A204.1 (cell line): ENCODE measurements around the gene GATC.
"Not testable (repeated sequence)": the region's sequence is repeated elsewhere in the genome, so short reads cannot be mapped to it uniquely, and the experiment has no call there.

Experiments
- FAIRE-seq: peaks from 2 replicates; lab custom pipeline; 2012; peaks lifted over from hg19 to GRCh38; lab: Jason Lieb, UNC

GATC gene

GRCh38 chr12:120437735-120438494 lies 8.3 kb upstream of the GATC start, which contains the start of gene COX6A1:
COX6A1 (plus strand) TSS chr12:120438113; CDS start chr12:120438127, 14 bp downstream.
- FAIRE-seq: peak; percentile 97

- no peak for FAIRE-seq
These were observed 7.6 kb upstream of the GATC start for GRCh38 chr12:120438495-120439198.

- no peak for FAIRE-seq
These were observed 6.5 kb upstream of the GATC start for GRCh38 chr12:120439646-120440247.

GRCh38 chr12:120444676-120445075 lies 1.6 kb upstream of the GATC start:
- FAIRE-seq: no peak

GRCh38 chr12:120446844-120447178 lies 567 bp downstream of the GATC start:
- not testable (repeated sequence) for FAIRE-seq

GRCh38 chr12:120447992-120448391 lies 1.7 kb downstream of the GATC start:
- FAIRE-seq: no peak

GRCh38 chr12:120452524-120452923 lies 6.3 kb downstream of the GATC start:
- FAIRE-seq: not testable (repeated sequence)

- no peak for FAIRE-seq
These were observed 7.0 kb downstream of the GATC start for GRCh38 chr12:120453060-120453750.

- peak; percentile 90 for FAIRE-seq
These were observed 7.7 kb downstream of the GATC start for GRCh38 chr12:120453977-120454376.

- FAIRE-seq: no peak
These were observed 9.1 kb downstream of the GATC start for GRCh38 chr12:120455302-120455701.

- FAIRE-seq: no peak
These were observed 10.9 kb downstream of the GATC start for GRCh38 chr12:120457133-120457532.

GRCh38 chr12:120460157-120460556 lies 13.9 kb downstream of the GATC start:
- FAIRE-seq: no peak

- no peak for FAIRE-seq
These were observed 15.9 kb downstream of the GATC start for GRCh38 chr12:120462099-120462640.

- FAIRE-seq: no peak
These were observed 17.5 kb downstream of the GATC start for GRCh38 chr12:120463712-120464111.

GRCh38 chr12:120465756-120466155 lies 19.5 kb downstream of the GATC start:
- no peak for FAIRE-seq

- no peak for FAIRE-seq
These were observed 20.5 kb downstream of the GATC start for GRCh38 chr12:120466560-120467315.

- FAIRE-seq: no peak
These were observed 21.2 kb downstream of the GATC start for GRCh38 chr12:120467439-120467838.

GRCh38 chr12:120468325-120468820 lies 22.1 kb downstream of the GATC start:
- FAIRE-seq: no peak

- FAIRE-seq: no peak
These were observed 22.7 kb downstream of the GATC start for GRCh38 chr12:120468821-120469449.

GRCh38 chr12:120469450-120470149 lies 23.4 kb downstream of the GATC start, which contains the start of gene SRSF9:
SRSF9 (minus strand) TSS chr12:120469748; CDS start chr12:120469609, 139 bp downstream.
- FAIRE-seq: no peak
